BE2C (cell line): ENCODE measurements around the gene IGFBP6.

Experiments used
- DNase-seq: peaks from one replicate; pipeline ENCODE4 v3.0.0-alpha.2; 2020
- H3K27me3 ChIP-seq: fragments of 250-450 bp; sonication (Bioruptor Pico); 2 replicates; pipeline ENCODE4 v1.5.1; 2020; ENCODE audit warnings: mild to moderate bottlenecking
- H3K36me3 ChIP-seq: fragments of 250-450 bp; sonication (Bioruptor Pico); 2 replicates; pipeline ENCODE4 v1.5.1; 2020; ENCODE audit warnings: mild to moderate bottlenecking
- H3K4me1 ChIP-seq: fragments of 250-450 bp; sonication (Bioruptor Pico); 2 replicates; pipeline ENCODE4 v1.5.1; 2020
- H3K4me3 ChIP-seq: 2 replicates; pipeline ENCODE4 v1.5.1; 2011; ENCODE audit warnings: low read depth, low read length
- H3K9me3 ChIP-seq: fragments of 250-450 bp; sonication (Bioruptor Pico); 2 replicates; pipeline ENCODE4 v1.5.1; 2020
- CTCF ChIP-seq: IDR thresholded peaks from 2 replicates; pipeline ENCODE4 v1.5.1; 2012; ENCODE audit warnings: mild to moderate bottlenecking, low read depth, low read length

IGFBP6 gene

GRCh38 chr12:53071591-53072551 lies 25.6 kb upstream of the IGFBP6 start:
- peaks cover 12% of the 10 kb centered on the region for H3K4me1 ChIP-seq
- H3K27me3 ChIP-seq, result no peaks in the 10 kb centered on the region
- H3K36me3 ChIP-seq, result no peaks in the 10 kb centered on the region; the same call in none of the 2 replicates
- H3K9me3 ChIP-seq, result no peaks in the 10 kb centered on the region
- no peak for DNase-seq
- TF ChIP-seq CTCF, result peak; percentile 42
- H3K4me3 ChIP-seq, result no peak overlapping the region

GRCh38 chr12:53073881-53074280 lies 23.6 kb upstream of the IGFBP6 start:
- DNase-seq, result no peak
- Histone ChIP-seq H3K4me1 (peaks cover 12% of the 10 kb centered on the region), H3K9me3 (no peaks in the 10 kb centered on the region), H3K36me3 (no peaks in the 10 kb centered on the region; the same call in none of the 2 replicates), H3K27me3 (no peaks in the 10 kb centered on the region), H3K4me3 (no peak overlapping the region)
- no peak for TF ChIP-seq CTCF

- no peaks in the 10 kb centered on the region; the same call in none of the 2 replicates for H3K36me3 ChIP-seq
- no peak for TF ChIP-seq CTCF
- no peaks in the 10 kb centered on the region for H3K27me3 ChIP-seq
- peaks cover 12% of the 10 kb centered on the region for H3K4me1 ChIP-seq
- DNase-seq, result no peak
- no peaks in the 10 kb centered on the region for H3K9me3 ChIP-seq
- no peak overlapping the region for H3K4me3 ChIP-seq
Observed at GRCh38 chr12:53074283-53074998, 23.0 kb upstream of the IGFBP6 start.

- no peaks in the 10 kb centered on the region for H3K9me3 ChIP-seq
- no peak overlapping the region for H3K4me3 ChIP-seq
- H3K27me3 ChIP-seq, result no peaks in the 10 kb centered on the region
- H3K4me1 ChIP-seq, result peaks cover 12% of the 10 kb centered on the region
- no peaks in the 10 kb centered on the region; the same call in none of the 2 replicates for H3K36me3 ChIP-seq
- DNase-seq, result no peak
- TF ChIP-seq CTCF, result no peak
Observed at GRCh38 chr12:53074999-53075370, 22.5 kb upstream of the IGFBP6 start.

- Histone ChIP-seq H3K4me1 (peaks cover 12% of the 10 kb centered on the region), H3K36me3 (no peaks in the 10 kb centered on the region; the same call in none of the 2 replicates), H3K9me3 (no peaks in the 10 kb centered on the region), H3K4me3 (no peak overlapping the region), H3K27me3 (no peaks in the 10 kb centered on the region)
- no peak for DNase-seq
- no peak for TF ChIP-seq CTCF
Observed at GRCh38 chr12:53076461-53076860, 21.0 kb upstream of the IGFBP6 start.

GRCh38 chr12:53077030-53077429 lies 20.4 kb upstream of the IGFBP6 start:
- no peaks in the 10 kb centered on the region; the same call in none of the 2 replicates for H3K36me3 ChIP-seq
- DNase-seq, result no peak
- H3K27me3 ChIP-seq, result no peaks in the 10 kb centered on the region
- no peak overlapping the region for H3K4me3 ChIP-seq
- peaks cover 8% of the 10 kb centered on the region for H3K4me1 ChIP-seq
- no peak for TF ChIP-seq CTCF
- H3K9me3 ChIP-seq, result no peaks in the 10 kb centered on the region
